GM23338 (cell line): ENCODE results near the gene STX8. TPM values are rescaled to one million over a fixed set of nuclear protein-coding genes. Genes with fewer than 3 reads are reported as not detected.
"Not testable (repeated sequence)": the region's sequence is repeated elsewhere in the genome, so short reads cannot be mapped to it uniquely, and the experiment has no call there.

ENCODE experiments used
- ATAC-seq: fragments of 200-7000 bp; cut with Tn5 transposase; 3 replicates; pipeline ENCODE4 v1.9.1; 2020
- DNase-seq: peaks from one replicate; pipeline ENCODE4 v3.0.0-alpha.2; 2015; ENCODE audit warnings: low spot score
- H2AFZ ChIP-seq: fragments of 200-600 bp; sonication (generic); 2 replicates; pipeline ENCODE4 v1.8.0; 2016; ENCODE audit warnings: antibody characterized with exemption, mild to moderate bottlenecking, moderate library complexity
- H3F3A ChIP-seq: fragments of 200-600 bp; sonication (generic); replicated peaks from 2 replicates; pipeline ENCODE4 v1.8.0; 2017; ENCODE audit warnings: antibody characterized with exemption, mixed run types, low read depth
- H3K27ac ChIP-seq: fragments of 200-600 bp; sonication (generic); 2 replicates; pipeline ENCODE4 v1.6.1; 2016; ENCODE audit warnings: low read depth
- H3K27me3 ChIP-seq: fragments of 200-600 bp; sonication (generic); 2 replicates; pipeline ENCODE4 v1.8.0; 2016; ENCODE audit warnings: mild to moderate bottlenecking, mixed run types, moderate library complexity; ENCODE audit not compliant: insufficient read depth
- H3K36me3 ChIP-seq: fragments of 200-600 bp; sonication (generic); 2 replicates; pipeline ENCODE4 v1.8.0; 2016; ENCODE audit warnings: mild to moderate bottlenecking; ENCODE audit not compliant: insufficient read depth
- H3K4me1 ChIP-seq: fragments of 200-600 bp; sonication (generic); 2 replicates; pipeline ENCODE4 v1.8.0; 2016; ENCODE audit warnings: mild to moderate bottlenecking, moderate library complexity; ENCODE audit not compliant: insufficient read depth
- H3K4me2 ChIP-seq: fragments of 200-600 bp; sonication (generic); 2 replicates; pipeline ENCODE4 v1.7.1; 2017; ENCODE audit warnings: mixed run types
- H3K4me3 ChIP-seq: fragments of 200-600 bp; sonication (generic); 2 replicates; pipeline ENCODE4 v1.6.1; 2016; ENCODE audit warnings: mixed run types
- H3K79me2 ChIP-seq: fragments of 200-600 bp; sonication (generic); replicated peaks from 2 replicates; pipeline ENCODE4 v1.8.0; 2017; ENCODE audit warnings: mild to moderate bottlenecking; ENCODE audit not compliant: insufficient read depth
- H3K9me2 ChIP-seq: fragments of 200-600 bp; sonication (generic); 2 replicates; pipeline ENCODE4 v1.8.0; 2017; ENCODE audit not compliant: insufficient read depth
- H4K20me1 ChIP-seq: fragments of 200-600 bp; sonication (generic); replicated peaks from 2 replicates; pipeline ENCODE4 v1.8.0; 2017; ENCODE audit warnings: mild to moderate bottlenecking; ENCODE audit not compliant: insufficient read depth
- H3K27ac Mint-ChIP-seq: 2 replicates; pipeline ENCODE4 v1.8.0; 2020; ENCODE audit warnings: inconsistent platforms, mild to moderate bottlenecking, moderate library complexity, mixed read lengths
- H3K27me3 Mint-ChIP-seq: 3 replicates; pipeline ENCODE4 v1.8.0; 2022; ENCODE audit warnings: low read depth, mild to moderate bottlenecking, moderate library complexity, mixed read lengths, inconsistent platforms; ENCODE audit not compliant: insufficient read depth, poor library complexity
- H3K36me3 Mint-ChIP-seq: 3 replicates; pipeline ENCODE4 v1.8.0; 2021; ENCODE audit warnings: low read depth, mild to moderate bottlenecking, inconsistent platforms, moderate library complexity, mixed read lengths
- H3K4me1 Mint-ChIP-seq: 3 replicates; pipeline ENCODE4 v1.8.0; 2020; ENCODE audit warnings: mild to moderate bottlenecking, inconsistent platforms, mixed read lengths
- H3K4me3 Mint-ChIP-seq: 3 replicates; pipeline ENCODE4 v1.8.0; 2021; ENCODE audit warnings: moderate library complexity, mild to moderate bottlenecking, inconsistent platforms, mixed read lengths
- H3K9me3 Mint-ChIP-seq: 3 replicates; pipeline ENCODE4 v1.8.0; 2020; ENCODE audit warnings: moderate library complexity, mild to moderate bottlenecking, inconsistent platforms, mixed read lengths
- CREB1 ChIP-seq: fragments of 250-450 bp; sonication (Bioruptor Pico); IDR thresholded peaks from 2 replicates; pipeline ENCODE4 v1.5.0; 2020; ENCODE audit warnings: low read depth, mild to moderate bottlenecking, moderate library complexity
- EZH2 ChIP-seq: fragments of 200-600 bp; sonication (generic); IDR thresholded peaks from one replicate; pipeline ENCODE4 v1.8.0; 2017; ENCODE audit warnings: antibody characterized with exemption, mild to moderate bottlenecking, low read depth; ENCODE audit not compliant: unreplicated experiment
- EZH2phosphoT487 ChIP-seq: fragments of 200-600 bp; sonication (generic); IDR thresholded peaks from one replicate; pipeline ENCODE4 v1.8.1; 2018; ENCODE audit warnings: antibody characterized with exemption; ENCODE audit not compliant: unreplicated experiment
- JUNB ChIP-seq: IDR thresholded peaks from one replicate; pipeline ENCODE4 v1.6.1; 2016; ENCODE audit warnings: antibody characterized with exemption; ENCODE audit not compliant: unreplicated experiment
- NANOG ChIP-seq: IDR thresholded peaks from 2 replicates; pipeline ENCODE4 v1.6.1; 2016; ENCODE audit warnings: antibody characterized with exemption, borderline replicate concordance
- POLR2AphosphoS5 ChIP-seq: IDR thresholded peaks from 2 replicates; pipeline ENCODE4 v1.6.1; 2016; ENCODE audit warnings: antibody characterized with exemption, low read depth
- STAT1 ChIP-seq: IDR thresholded peaks from one replicate; pipeline ENCODE4 v1.6.1; 2016; ENCODE audit warnings: antibody characterized with exemption; ENCODE audit not compliant: unreplicated experiment
- ZNF462 ChIP-seq: fragments of 250-450 bp; sonication (Bioruptor Pico); IDR thresholded peaks from 2 replicates; pipeline ENCODE4 v1.5.0; 2020; ENCODE audit warnings: mild to moderate bottlenecking, moderate library complexity
- polyA plus RNA-seq: library from polyadenylated mRNA; unstranded; fragments of >200 nt; fragmentation: Nextera tagmentation; extraction: Ambion mirVana; gene quantifications from 2 replicates; pipeline ENCODE4 v1.2.1, GENCODE V29; 2016
- total RNA-seq: library from RNA; depleted of rRNA; stranded (reverse); fragments of >200 nt; shearing (Covaris generic); gene quantifications from 2 replicates; pipeline ENCODE4 v1.2.3, GENCODE V29; 2014
- TF ChIP-seq, protein P1 (sequence below), 2 experiments: fragments of 200-600 bp in 1 of 2; sonication (generic) in 1 of 2; conservative IDR thresholded peaks; 2 replicates each; pipeline versions ENCODE4 v1.5.1 to v1.6.1; 2016 to 2017; ENCODE audit warnings: antibody characterized with exemption in 2 of 2, low read depth in 2 of 2, mild to moderate bottlenecking in 2 of 2, moderate library complexity in 1 of 2
- TF ChIP-seq, protein P2 (sequence below): IDR thresholded peaks from one replicate; pipeline ENCODE4 v1.6.1; 2018; ENCODE audit warnings: antibody characterized with exemption; ENCODE audit not compliant: unreplicated experiment
- TF ChIP-seq, protein P3 (sequence below): IDR thresholded peaks from 2 replicates; pipeline ENCODE4 v1.6.1; 2016; ENCODE audit warnings: antibody characterized with exemption

The STX8 gene
- total and polyA plus RNA-seq, 2 experiments from 2014 or later, result 59.4 to 82.3 TPM

GRCh38 chr17:9554715-9555114 is 20.9 kb downstream of the STX8 start:
- H3K9me2 ChIP-seq, H2AFZ ChIP-seq, H3K27ac ChIP-seq, H3K4me3 Mint-ChIP-seq, H3K79me2 ChIP-seq, H3F3A ChIP-seq, H3K27me3 ChIP-seq, H3K4me3 ChIP-seq, H3K36me3 Mint-ChIP-seq, H3K36me3 ChIP-seq, H3K4me2 ChIP-seq, H3K27me3 Mint-ChIP-seq, H3K4me1 ChIP-seq, H4K20me1 ChIP-seq, H3K9me3 Mint-ChIP-seq, H3K4me1 Mint-ChIP-seq, H3K27ac Mint-ChIP-seq: not testable (repeated sequence)
- TF ChIP-seq, protein P1, sequence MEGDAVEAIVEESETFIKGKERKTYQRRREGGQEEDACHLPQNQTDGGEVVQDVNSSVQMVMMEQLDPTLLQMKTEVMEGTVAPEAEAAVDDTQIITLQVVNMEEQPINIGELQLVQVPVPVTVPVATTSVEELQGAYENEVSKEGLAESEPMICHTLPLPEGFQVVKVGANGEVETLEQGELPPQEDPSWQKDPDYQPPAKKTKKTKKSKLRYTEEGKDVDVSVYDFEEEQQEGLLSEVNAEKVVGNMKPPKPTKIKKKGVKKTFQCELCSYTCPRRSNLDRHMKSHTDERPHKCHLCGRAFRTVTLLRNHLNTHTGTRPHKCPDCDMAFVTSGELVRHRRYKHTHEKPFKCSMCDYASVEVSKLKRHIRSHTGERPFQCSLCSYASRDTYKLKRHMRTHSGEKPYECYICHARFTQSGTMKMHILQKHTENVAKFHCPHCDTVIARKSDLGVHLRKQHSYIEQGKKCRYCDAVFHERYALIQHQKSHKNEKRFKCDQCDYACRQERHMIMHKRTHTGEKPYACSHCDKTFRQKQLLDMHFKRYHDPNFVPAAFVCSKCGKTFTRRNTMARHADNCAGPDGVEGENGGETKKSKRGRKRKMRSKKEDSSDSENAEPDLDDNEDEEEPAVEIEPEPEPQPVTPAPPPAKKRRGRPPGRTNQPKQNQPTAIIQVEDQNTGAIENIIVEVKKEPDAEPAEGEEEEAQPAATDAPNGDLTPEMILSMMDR (conservative IDR thresholded peaks at IDR 0.05; ENCODE audit: low read depth in 2 of 2), result peak; percentile 59 to 69
- DNase-seq, result peak; percentile 84
- ATAC-seq, result peak; percentile 58

GRCh38 chr17:9553596-9553995 is 22.0 kb downstream of the STX8 start:
- Histone ChIP-seq H2AFZ (no peak overlapping the region), H3K27me3 (no peaks in the 10 kb centered on the region), H3K79me2 (no peaks in the 10 kb centered on the region), H3K4me3 (no peak overlapping the region), H3K4me2 (no peak overlapping the region), H4K20me1 (no peaks in the 10 kb centered on the region), H3K27ac (no peak overlapping the region), H3K4me1 (no peaks in the 10 kb centered on the region), H3K9me2 (no peaks in the 10 kb centered on the region), H3K36me3 (no peaks in the 10 kb centered on the region), H3F3A (no peaks in the 10 kb centered on the region)
- H3K27ac Mint-ChIP-seq, result no peak overlapping the region
- DNase-seq (no peak), ATAC-seq (no peak)
- no peaks in the 10 kb centered on the region for H3K36me3 Mint-ChIP-seq
- no peaks in the 10 kb centered on the region for H3K9me3 Mint-ChIP-seq
- no peak overlapping the region for H3K4me3 Mint-ChIP-seq
- H3K27me3 Mint-ChIP-seq, result peaks cover 2% of the 10 kb centered on the region
- no peaks in the 10 kb centered on the region for H3K4me1 Mint-ChIP-seq
- TF ChIP-seq, protein P2, sequence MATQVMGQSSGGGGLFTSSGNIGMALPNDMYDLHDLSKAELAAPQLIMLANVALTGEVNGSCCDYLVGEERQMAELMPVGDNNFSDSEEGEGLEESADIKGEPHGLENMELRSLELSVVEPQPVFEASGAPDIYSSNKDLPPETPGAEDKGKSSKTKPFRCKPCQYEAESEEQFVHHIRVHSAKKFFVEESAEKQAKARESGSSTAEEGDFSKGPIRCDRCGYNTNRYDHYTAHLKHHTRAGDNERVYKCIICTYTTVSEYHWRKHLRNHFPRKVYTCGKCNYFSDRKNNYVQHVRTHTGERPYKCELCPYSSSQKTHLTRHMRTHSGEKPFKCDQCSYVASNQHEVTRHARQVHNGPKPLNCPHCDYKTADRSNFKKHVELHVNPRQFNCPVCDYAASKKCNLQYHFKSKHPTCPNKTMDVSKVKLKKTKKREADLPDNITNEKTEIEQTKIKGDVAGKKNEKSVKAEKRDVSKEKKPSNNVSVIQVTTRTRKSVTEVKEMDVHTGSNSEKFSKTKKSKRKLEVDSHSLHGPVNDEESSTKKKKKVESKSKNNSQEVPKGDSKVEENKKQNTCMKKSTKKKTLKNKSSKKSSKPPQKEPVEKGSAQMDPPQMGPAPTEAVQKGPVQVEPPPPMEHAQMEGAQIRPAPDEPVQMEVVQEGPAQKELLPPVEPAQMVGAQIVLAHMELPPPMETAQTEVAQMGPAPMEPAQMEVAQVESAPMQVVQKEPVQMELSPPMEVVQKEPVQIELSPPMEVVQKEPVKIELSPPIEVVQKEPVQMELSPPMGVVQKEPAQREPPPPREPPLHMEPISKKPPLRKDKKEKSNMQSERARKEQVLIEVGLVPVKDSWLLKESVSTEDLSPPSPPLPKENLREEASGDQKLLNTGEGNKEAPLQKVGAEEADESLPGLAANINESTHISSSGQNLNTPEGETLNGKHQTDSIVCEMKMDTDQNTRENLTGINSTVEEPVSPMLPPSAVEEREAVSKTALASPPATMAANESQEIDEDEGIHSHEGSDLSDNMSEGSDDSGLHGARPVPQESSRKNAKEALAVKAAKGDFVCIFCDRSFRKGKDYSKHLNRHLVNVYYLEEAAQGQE, result no peak
- TF ChIP-seq ZNF462 (no peak), EZH2phosphoT487 (no peak), POLR2AphosphoS5 (no peak), CREB1 (CRISPR knock-in tag) (no peak), STAT1 (no peak), JUNB (no peak), EZH2 (no peak), NANOG (no peak)
- TF ChIP-seq, protein P3, sequence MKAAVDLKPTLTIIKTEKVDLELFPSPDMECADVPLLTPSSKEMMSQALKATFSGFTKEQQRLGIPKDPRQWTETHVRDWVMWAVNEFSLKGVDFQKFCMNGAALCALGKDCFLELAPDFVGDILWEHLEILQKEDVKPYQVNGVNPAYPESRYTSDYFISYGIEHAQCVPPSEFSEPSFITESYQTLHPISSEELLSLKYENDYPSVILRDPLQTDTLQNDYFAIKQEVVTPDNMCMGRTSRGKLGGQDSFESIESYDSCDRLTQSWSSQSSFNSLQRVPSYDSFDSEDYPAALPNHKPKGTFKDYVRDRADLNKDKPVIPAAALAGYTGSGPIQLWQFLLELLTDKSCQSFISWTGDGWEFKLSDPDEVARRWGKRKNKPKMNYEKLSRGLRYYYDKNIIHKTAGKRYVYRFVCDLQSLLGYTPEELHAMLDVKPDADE, result no peak
